Right atrium auricular region (tissue), 2 donors: ENCODE results near the gene MSH5. TPM values are rescaled to one million over a fixed set of nuclear protein-coding genes. Genes with fewer than 3 reads are reported as not detected.
A peak's percentile ranks its signal among the peaks of the same experiment; 100 is the strongest.
"Not testable (repeated sequence)": the region's sequence is repeated elsewhere in the genome, so short reads cannot be mapped to it uniquely, and the experiment has no call there.

Experiments
- DNase-seq: peaks from one replicate; pipeline ENCODE4 v3.0.0-alpha.2; 2019; ENCODE audit warnings: low spot score
- H3K27ac ChIP-seq, 2 donors: fragments of 200-600 bp; sonication (generic); 1 replicate in 1 of 2; 2 replicates in 1 of 2; pipeline ENCODE4 v1.5.1; 2016 to 2019
- H3K27me3 ChIP-seq, 2 donors: fragments of 200-600 bp; sonication (generic); one replicate each; pipeline versions ENCODE4 v1.5.1 to v1.6.0; 2017 to 2019
- H3K36me3 ChIP-seq: fragments of 200-600 bp; sonication (generic); one replicate; pipeline ENCODE4 v1.5.1; 2016
- H3K4me1 ChIP-seq, 2 donors: fragments of 200-600 bp; sonication (generic); one replicate each; pipeline versions ENCODE4 v1.5.1 to v1.6.0; 2017 to 2019
- H3K4me3 ChIP-seq, 2 donors: fragments of 200-600 bp; sonication (generic); 1 replicate in 1 of 2; 2 replicates in 1 of 2; pipeline ENCODE4 v1.5.1; 2017 to 2019; ENCODE audit warnings: mild to moderate bottlenecking in 1 of 2, moderate library complexity in 1 of 2
- H3K9me3 ChIP-seq, 2 donors: fragments of 200-600 bp; sonication (generic); one replicate each; pipeline ENCODE4 v1.5.1; 2019
- CTCF ChIP-seq, 2 donors: fragments of 200-600 bp; sonication (generic); IDR thresholded peaks; one replicate each; pipeline ENCODE4 v1.5.1; 2019; ENCODE audit warnings: antibody characterized with exemption in 2 of 2
- microRNA-seq, 2 donors: library from miRNA; unstranded; fragments of <30 nt; microRNA quantifications; one replicate each; pipeline ENCODE4, GENCODE V29; 2016 to 2017; ENCODE audit warnings: borderline number of aligned reads in 2 of 2, borderline replicate concordance in 1 of 2
- total RNA-seq, 2 donors: library from RNA; depleted of rRNA; stranded (reverse); fragments of >200 nt; gene quantifications; one replicate each; pipeline ENCODE4 v1.1.0, GENCODE V29; 2016

MSH5 gene
- total RNA-seq, 2 donors from 2014 or later = 0.37 to 0.98 TPM

GRCh38 chr6:31806470-31807272 is 66.9 kb downstream of the MSH5 start, which contains the start of gene LSM2:
Gene LSM2, minus strand, starts transcription at chr6:31806966. Its CDS starts 209 bp downstream, at chr6:31806757.
- peak; percentile 98 for DNase-seq

GRCh38 chr6:31808599-31808998 is 68.8 kb downstream of the MSH5 start:
- not testable (repeated sequence) for DNase-seq, H3K27ac ChIP-seq

More at GRCh38 chr6:31806470-31807272, 66.9 kb downstream of the MSH5 start, which contains the start of gene LSM2:
- peak in 1 of 2 donors; percentile 47 for TF ChIP-seq CTCF (IDR thresholded peaks at IDR 0.05)
- Histone ChIP-seq H3K27me3 (no peaks in the 10 kb centered on the region), H3K36me3 (peaks cover 8% of the 10 kb centered on the region), H3K9me3 (no peaks in the 10 kb centered on the region), H3K4me1 (peaks cover 0 to 17% of the 10 kb centered on the region in 2 donors), H3K4me3 (peak within 1 kb of the TSS; percentile 46 to 62), H3K27ac (peak within 1 kb of the TSS; percentile 90 to 93)

GRCh38 chr6:31811645-31812044 is 71.8 kb downstream of the MSH5 start:
- TF ChIP-seq CTCF (IDR thresholded peaks at IDR 0.05) = no peak
- peaks cover 0 to 16% of the 10 kb centered on the region in 2 donors for H3K4me1 ChIP-seq
- H3K27me3 ChIP-seq = no peaks in the 10 kb centered on the region
- no peaks in the 10 kb centered on the region for H3K9me3 ChIP-seq
- H3K4me3 ChIP-seq = no peak overlapping the region
- no peaks in the 10 kb centered on the region for H3K36me3 ChIP-seq
- DNase-seq = no peak
- H3K27ac ChIP-seq = no peak overlapping the region

More at GRCh38 chr6:31808599-31808998, 68.8 kb downstream of the MSH5 start:
- H3K4me3 ChIP-seq, H3K9me3 ChIP-seq, H3K36me3 ChIP-seq, H3K27me3 ChIP-seq: not testable (repeated sequence)
- peaks cover 0 to 21% of the 10 kb centered on the region in 2 donors for H3K4me1 ChIP-seq

Small RNA genes within 50 kb of the gene (microRNA-seq; reads per million reads assigned to microRNA genes)
- gene MIR4646 = 0 to 0.71 reads per million in 2 donors

Other genes with a start within 250 kb of the MSH5 start
- 1 to 10 TPM; 1.6 to 3.1 TPM for gene MICB, start 241.9 kb upstream of the MSH5 start, total RNA-seq
- gene MCCD1, start 211.0 kb upstream of the MSH5 start, total RNA-seq = not detected
- 100 to 1,000 TPM; 119 to 143 TPM for gene DDX39B, start 198.0 kb upstream of the MSH5 start, total RNA-seq
- gene ATP6V1G2, start 193.4 kb upstream of the MSH5 start, total RNA-seq = 1 to 10 TPM; 1.2 to 6.0 TPM
- gene NFKBIL1, start 192.4 kb upstream of the MSH5 start, total RNA-seq = 10 to 100 TPM; 12.9 to 18.4 TPM
- gene LTA, start 167.7 kb upstream of the MSH5 start, total RNA-seq = not detected
- under 1 TPM in 1 of 2 donors, not detected in 1; 0.51 TPM for gene TNF, start 164.4 kb upstream of the MSH5 start, total RNA-seq
- gene LTB, start 157.6 kb upstream of the MSH5 start, total RNA-seq = not detected
- gene LST1, start 153.7 kb upstream of the MSH5 start, total RNA-seq = 1 to 10 TPM; 2.8 to 8.5 TPM
- not detected for gene NCR3, start 147.0 kb upstream of the MSH5 start, total RNA-seq
- gene AIF1, start 124.8 kb upstream of the MSH5 start, total RNA-seq = 10 to 100 TPM in 1 of 2 donors, 1 to 10 TPM in 1; 8.3 to 27.3 TPM
- gene PRRC2A, start 119.3 kb upstream of the MSH5 start, total RNA-seq = 10 to 100 TPM; 61.0 to 96.7 TPM
- gene BAG6, start 87.3 kb upstream of the MSH5 start, total RNA-seq = 100 to 1,000 TPM; 209 to 306 TPM
- 1 to 10 TPM; 1.0 to 1.2 TPM for gene APOM, start 84.1 kb upstream of the MSH5 start, total RNA-seq
- gene C6orf47, start 79.2 kb upstream of the MSH5 start, total RNA-seq = 10 to 100 TPM; 17.8 to 19.2 TPM
- gene GPANK1, start 75.0 kb upstream of the MSH5 start, total RNA-seq = 10 to 100 TPM; 14.7 to 20.0 TPM
- 100 to 1,000 TPM; 242 to 243 TPM for gene CSNK2B, start 73.9 kb upstream of the MSH5 start, total RNA-seq
- 1 to 10 TPM in 1 of 2 donors, under 1 TPM in 1; 0.67 to 1.8 TPM for gene LY6G5B, start 70.0 kb upstream of the MSH5 start, total RNA-seq
- 1 to 10 TPM; 1.2 to 4.9 TPM for gene LY6G5C, start 58.9 kb upstream of the MSH5 start, total RNA-seq
- gene ABHD16A, start 36.7 kb upstream of the MSH5 start, total RNA-seq = 10 to 100 TPM; 22.7 to 29.4 TPM
- not detected for gene LY6G6F, start 33.1 kb upstream of the MSH5 start, total RNA-seq
- gene LY6G6D, start 24.7 kb upstream of the MSH5 start, total RNA-seq = not detected
- gene LY6G6C, start 18.3 kb upstream of the MSH5 start, total RNA-seq = 1 to 10 TPM in 1 of 2 donors, not detected in 1; 1.3 TPM
- gene MPIG6B, start 16.6 kb upstream of the MSH5 start, total RNA-seq = under 1 TPM in 1 of 2 donors, not detected in 1; 0.55 TPM
- 10 to 100 TPM; 53.5 to 93.3 TPM for gene DDAH2, start 10.7 kb upstream of the MSH5 start, total RNA-seq
- gene CLIC1, start 3.5 kb upstream of the MSH5 start, total RNA-seq = 100 to 1,000 TPM in 1 of 2 donors, 10 to 100 TPM in 1; 90.9 to 194 TPM
- not detected for gene SAPCD1, start 22.7 kb downstream of the MSH5 start, total RNA-seq
- gene VWA7, start 37.3 kb downstream of the MSH5 start, total RNA-seq = 1 to 10 TPM; 4.1 to 7.5 TPM
- 10 to 100 TPM; 15.3 to 24.6 TPM for gene VARS1, start 55.7 kb downstream of the MSH5 start, total RNA-seq
- 10 to 100 TPM; 28.8 to 32.0 TPM for gene LSM2, start 67.0 kb downstream of the MSH5 start, total RNA-seq
- gene HSPA1L, start 75.3 kb downstream of the MSH5 start, total RNA-seq = 1 to 10 TPM; 1.1 to 1.6 TPM
- 100 to 1,000 TPM; 315 to 334 TPM for gene HSPA1A, start 75.5 kb downstream of the MSH5 start, total RNA-seq
- 100 to 1,000 TPM; 131 to 232 TPM for gene HSPA1B, start 87.7 kb downstream of the MSH5 start, total RNA-seq
- gene NEU1, start 122.8 kb downstream of the MSH5 start, total RNA-seq = 10 to 100 TPM; 28.0 to 37.7 TPM
- not detected for gene SLC44A4, start 139.0 kb downstream of the MSH5 start, total RNA-seq
- gene EHMT2, start 157.7 kb downstream of the MSH5 start, total RNA-seq = 10 to 100 TPM; 10.5 to 19.1 TPM
- under 1 TPM; 0.47 to 0.52 TPM for gene ZBTB12, start 162.1 kb downstream of the MSH5 start, total RNA-seq
- 10 to 100 TPM in 1 of 2 donors, 1 to 10 TPM in 1; 3.5 to 19.9 TPM for gene C2, start 187.7 kb downstream of the MSH5 start, total RNA-seq
- 100 to 1,000 TPM in 1 of 2 donors, 10 to 100 TPM in 1; 65.5 to 126 TPM for gene CFB, start 206.1 kb downstream of the MSH5 start, total RNA-seq
- gene NELFE, start 219.0 kb downstream of the MSH5 start, total RNA-seq = 10 to 100 TPM; 40.0 to 81.7 TPM
- gene SKIC2, start 219.2 kb downstream of the MSH5 start, total RNA-seq = 10 to 100 TPM; 18.7 to 31.6 TPM
- 10 to 100 TPM; 12.1 to 14.1 TPM for gene DXO, start 232.1 kb downstream of the MSH5 start, total RNA-seq
- 100 to 1,000 TPM; 152 to 175 TPM for gene C4A, start 242.1 kb downstream of the MSH5 start, total RNA-seq